ENCODE results near the gene GJC3.
A peak's percentile ranks its signal among the peaks of the same experiment; 100 is the strongest.

GJC3 gene

GRCh38 chr7:99918959-99919813, 10.2 kb downstream of the GJC3 start, which contains the start of gene TRIM4:
Gene TRIM4 (minus strand): TSS chr7:99919530. CDS start chr7:99919401, 129 bp downstream.
- peak; percentile 97 for ATAC-seq
- TF ChIP-seq POU6F1 (CRISPR knock-in tag; IDR thresholded peaks at IDR 0.05; ENCODE audit: borderline replicate concordance, low read depth): no peak
- no peak for TF ChIP-seq ZC3H10 (CRISPR knock-in tag; IDR thresholded peaks at IDR 0.05)
- no peak for TF ChIP-seq ESRRG (CRISPR knock-in tag; IDR thresholded peaks at IDR 0.05)
- no peak for TF ChIP-seq ZNF70 (CRISPR knock-in tag; IDR thresholded peaks at IDR 0.05)
- no peak for TF ChIP-seq TOX (CRISPR knock-in tag; IDR thresholded peaks at IDR 0.05; ENCODE audit: borderline replicate concordance)
- no peak for TF ChIP-seq ISL1 (CRISPR knock-in tag; IDR thresholded peaks at IDR 0.05)
- TF ChIP-seq BACH2 (CRISPR knock-in tag; IDR thresholded peaks at IDR 0.05; ENCODE audit: borderline replicate concordance): no peak
- no peak for TF ChIP-seq CREB5 (CRISPR knock-in tag; IDR thresholded peaks at IDR 0.05; ENCODE audit: low read depth)

- no peak for ATAC-seq
- no peak for TF ChIP-seq ISL1 (CRISPR knock-in tag; IDR thresholded peaks at IDR 0.05)
- TF ChIP-seq ZNF70 (CRISPR knock-in tag; IDR thresholded peaks at IDR 0.05): no peak
- TF ChIP-seq ZNF8 (CRISPR knock-in tag; IDR thresholded peaks at IDR 0.05): no peak
- no peak for TF ChIP-seq PPARA (CRISPR knock-in tag; IDR thresholded peaks at IDR 0.05; ENCODE audit: borderline replicate concordance)
- TF ChIP-seq ARNTL (CRISPR knock-in tag; IDR thresholded peaks at IDR 0.05; ENCODE audit: borderline replicate concordance, low read depth): no peak
- TF ChIP-seq PATZ1 (CRISPR knock-in tag; IDR thresholded peaks at IDR 0.05; ENCODE audit: borderline replicate concordance): no peak
- TF ChIP-seq RARB (CRISPR knock-in tag; IDR thresholded peaks at IDR 0.05): no peak
These were observed 18.4 kb downstream of the GJC3 start for GRCh38 chr7:99910976-99911375.

GRCh38 chr7:99901581-99901980, 27.8 kb downstream of the GJC3 start:
- TF ChIP-seq CSDC2 (CRISPR knock-in tag; IDR thresholded peaks at IDR 0.05) (no peak), GLIS3 (CRISPR knock-in tag; IDR thresholded peaks at IDR 0.05) (no peak), PPARA (CRISPR knock-in tag; IDR thresholded peaks at IDR 0.05; ENCODE audit: borderline replicate concordance) (no peak), TCF4 (CRISPR knock-in tag; IDR thresholded peaks at IDR 0.05; ENCODE audit: borderline replicate concordance) (no peak), PATZ1 (CRISPR knock-in tag; IDR thresholded peaks at IDR 0.05; ENCODE audit: borderline replicate concordance) (no peak), SNAI2 (CRISPR knock-in tag; IDR thresholded peaks at IDR 0.05) (no peak), ARNTL (CRISPR knock-in tag; IDR thresholded peaks at IDR 0.05; ENCODE audit: borderline replicate concordance, low read depth) (no peak), CSRNP3 (CRISPR knock-in tag; IDR thresholded peaks at IDR 0.05) (no peak)
- no peak for ATAC-seq

Measured in SK-N-SH treated with all-trans-retinoic acid at 6 μM for 48 hours (cell line).